Endothelial cell of umbilical vein (primary cell): ENCODE data around the gene HNRNPL. TPM values are rescaled to one million over a fixed set of nuclear protein-coding genes. Genes with fewer than 3 reads are reported as not detected.

ENCODE experiments used
- BruUV-seq: library from RNA; stranded (reverse); fragments of 400-500 nt; replicated peaks from 2 replicates; lab custom pipeline; 2021; lab: Mats Ljungman, UMichigan
- CTCF ChIA-PET: fragments of 300-600, 350-600 bp; sonication (Branson Sonifier 250); formaldehyde crosslinking; loops from one replicate; lab custom pipeline; 2021; ENCODE audit warnings: antibody characterized with exemption, inconsistent platforms; lab: Charles Lee
- POLR2A ChIA-PET: fragments of 300-600, 350-600 bp; sonication (Branson Sonifier 250); formaldehyde crosslinking; loops from one replicate; lab custom pipeline; 2021; ENCODE audit warnings: antibody characterized with exemption, inconsistent platforms; lab: Charles Lee
- DNase-seq: peaks from one replicate; pipeline ENCODE4 v3.0.0-alpha.2; 2011; ENCODE audit warnings: low read depth, low spot score
- FAIRE-seq: peaks from 2 replicates; lab custom pipeline; 2011; peaks lifted over from hg19 to GRCh38; lab: Jason Lieb, UNC
- H2AFZ ChIP-seq: 2 replicates; pipeline ENCODE4 v1.6.0; 2012; ENCODE audit warnings: low read depth, low read length, control low read depth, inconsistent platforms
- H3K27ac ChIP-seq: 2 replicates; pipeline ENCODE4 v1.5.1; 2011; ENCODE audit warnings: low read depth, mild to moderate bottlenecking, control low read depth, low read length, moderate library complexity; ENCODE audit not compliant: insufficient read depth
- H3K27me3 ChIP-seq, 2 experiments: 2 replicates each; pipeline versions ENCODE4 v1.6.0 to v1.6.1; 2011; ENCODE audit warnings: low read length in 2 of 2, mixed read lengths in 1 of 2; ENCODE audit not compliant: control insufficient read depth in 2 of 2, insufficient read depth in 2 of 2
- H3K36me3 ChIP-seq, 2 experiments: 2 replicates in 1 of 2; 3 replicates in 1 of 2; pipeline ENCODE4 v1.5.1; 2011; ENCODE audit warnings: low read length in 2 of 2, mild to moderate bottlenecking in 1 of 2, moderate library complexity in 1 of 2; ENCODE audit not compliant: control insufficient read depth in 2 of 2, insufficient read depth in 2 of 2; ENCODE audit errors: extremely low read depth in 1 of 2
- H3K4me1 ChIP-seq: 3 replicates; pipeline ENCODE4 v1.5.1; 2011; ENCODE audit warnings: mild to moderate bottlenecking, low read length; ENCODE audit not compliant: control insufficient read depth, insufficient read depth; ENCODE audit errors: extremely low read depth
- H3K4me2 ChIP-seq: 2 replicates; pipeline ENCODE4 v1.6.1; 2011; ENCODE audit warnings: low read length, control low read depth, mixed read lengths; ENCODE audit not compliant: insufficient read depth
- H3K4me3 ChIP-seq, 3 experiments: fragments of 200-600 bp in 1 of 3; sonication (generic), shearing (Covaris generic) in 1 of 3; replicated peaks in 1 of 3; 2 replicates each; pipeline ENCODE4 v1.5.1; 2011 to 2016; ENCODE audit warnings: control low read depth in 3 of 3, low read length in 3 of 3, mild to moderate bottlenecking in 2 of 3, inconsistent platforms in 1 of 3, low read depth in 1 of 3, moderate library complexity in 1 of 3; ENCODE audit not compliant: insufficient read depth in 1 of 3
- H3K79me2 ChIP-seq: 2 replicates; pipeline ENCODE4 v1.6.0; 2012; ENCODE audit warnings: low read length, inconsistent platforms; ENCODE audit not compliant: control insufficient read depth, insufficient read depth
- H3K9ac ChIP-seq: replicated peaks from 2 replicates; pipeline ENCODE3; 2011; ENCODE audit warnings: low read length, control low read depth; ENCODE audit not compliant: insufficient read depth; ENCODE audit errors: extremely low read depth
- H3K9me1 ChIP-seq: replicated peaks from 3 replicates; pipeline ENCODE4 v1.6.0; 2011; ENCODE audit warnings: mild to moderate bottlenecking, low read length; ENCODE audit not compliant: control insufficient read depth, insufficient read depth; ENCODE audit errors: extremely low read depth
- H3K9me3 ChIP-seq: replicated peaks from 2 replicates; pipeline ENCODE4 v1.5.1; 2012; ENCODE audit warnings: low read length, inconsistent platforms; ENCODE audit not compliant: control insufficient read depth, insufficient read depth
- H4K20me1 ChIP-seq: replicated peaks from 2 replicates; pipeline ENCODE3; 2011; ENCODE audit warnings: mild to moderate bottlenecking, low read length; ENCODE audit not compliant: control insufficient read depth, insufficient read depth; ENCODE audit errors: extremely low read depth
- EZH2 ChIP-seq: IDR thresholded peaks from 2 replicates; pipeline ENCODE4 v1.6.1; 2012; ENCODE audit warnings: borderline replicate concordance, low read depth, mild to moderate bottlenecking, moderate library complexity, low read length, inconsistent platforms; ENCODE audit not compliant: severe bottlenecking
- FOS ChIP-seq: IDR thresholded peaks from 2 replicates; pipeline ENCODE4 v1.6.1; 2011; ENCODE audit warnings: mild to moderate bottlenecking, low read length, moderate library complexity, borderline replicate concordance; ENCODE audit not compliant: insufficient read depth
- GATA2 ChIP-seq: IDR thresholded peaks from 2 replicates; pipeline ENCODE4 v1.7.0; 2011; ENCODE audit warnings: low read depth, mild to moderate bottlenecking, moderate library complexity, mixed read lengths, low read length; ENCODE audit not compliant: insufficient read length, insufficient read depth
- JUN ChIP-seq: IDR thresholded peaks from 2 replicates; pipeline ENCODE4 v1.6.1; 2011; ENCODE audit warnings: borderline replicate concordance, low read depth; ENCODE audit not compliant: insufficient read length, insufficient read depth
- MYC ChIP-seq: IDR thresholded peaks from one replicate; pipeline ENCODE4 v1.6.1; 2011; ENCODE audit warnings: mild to moderate bottlenecking, low read depth, low read length
- POLR2A ChIP-seq: IDR thresholded peaks from 2 replicates; pipeline ENCODE4 v1.6.1; 2012; ENCODE audit warnings: low read depth, mild to moderate bottlenecking, control low read depth, low read length
- POLR2AphosphoS5 ChIP-seq: IDR thresholded peaks from 2 replicates; pipeline ENCODE4 v1.6.1; 2012; ENCODE audit warnings: low read depth, mild to moderate bottlenecking, control low read depth, low read length, moderate library complexity; ENCODE audit not compliant: insufficient read depth
- dilution Hi-C: fragments of 300-500 bp; cut with MboI; formaldehyde crosslinking; loops from one replicate; pipeline ENCODE4 v1.15.0; 2019; ENCODE audit warnings: low sequenced_read_pairs; ENCODE audit not compliant: extremely low pct_ligation_motif_present
- intact Hi-C: fragments of 100-400 bp; cut with micrococcal nuclease; formaldehyde crosslinking; loops from one replicate; pipeline ENCODE4 v1.10.0; 2022
- polyA plus RNA-seq, 4 experiments: library from polyadenylated mRNA; depleted of rRNA in 3 of 4; stranded (reverse) in 3 of 4; unstranded in 1 of 4; fragments of >200 nt; gene quantifications; 2 replicates each; pipeline versions ENCODE4 v1.2.1 to v1.2.3, GENCODE V29; 2011 to 2012; ENCODE audit warnings: missing spikeins in 1 of 4
- total RNA-seq: library from RNA; stranded (reverse); gene quantifications from 2 replicates; pipeline ENCODE4 v1.2.3, GENCODE V29; 2021
- TF ChIP-seq, protein P1 (sequence below): IDR thresholded peaks from 2 replicates; pipeline ENCODE4 v1.6.1; 2011; ENCODE audit not compliant: insufficient read depth, insufficient read length
- TF ChIP-seq, protein P2 (sequence below), 2 donors: IDR thresholded peaks; 1 replicate in 1 of 2; 2 replicates in 1 of 2; pipeline ENCODE4 v1.5.1; 2011; ENCODE audit warnings: low read length in 2 of 2, mild to moderate bottlenecking in 2 of 2, moderate library complexity in 2 of 2, control low read depth in 1 of 2, inconsistent platforms in 1 of 2, low read depth in 1 of 2; ENCODE audit not compliant: insufficient read depth in 1 of 2; ENCODE audit errors: extremely low read depth in 1 of 2

HNRNPL gene
- total and polyA plus RNA-seq, 2 donors (not counting 3 experiments of a cell fraction or from before 2014, with no cell fraction given), result 305 to 451 TPM

DNA sequence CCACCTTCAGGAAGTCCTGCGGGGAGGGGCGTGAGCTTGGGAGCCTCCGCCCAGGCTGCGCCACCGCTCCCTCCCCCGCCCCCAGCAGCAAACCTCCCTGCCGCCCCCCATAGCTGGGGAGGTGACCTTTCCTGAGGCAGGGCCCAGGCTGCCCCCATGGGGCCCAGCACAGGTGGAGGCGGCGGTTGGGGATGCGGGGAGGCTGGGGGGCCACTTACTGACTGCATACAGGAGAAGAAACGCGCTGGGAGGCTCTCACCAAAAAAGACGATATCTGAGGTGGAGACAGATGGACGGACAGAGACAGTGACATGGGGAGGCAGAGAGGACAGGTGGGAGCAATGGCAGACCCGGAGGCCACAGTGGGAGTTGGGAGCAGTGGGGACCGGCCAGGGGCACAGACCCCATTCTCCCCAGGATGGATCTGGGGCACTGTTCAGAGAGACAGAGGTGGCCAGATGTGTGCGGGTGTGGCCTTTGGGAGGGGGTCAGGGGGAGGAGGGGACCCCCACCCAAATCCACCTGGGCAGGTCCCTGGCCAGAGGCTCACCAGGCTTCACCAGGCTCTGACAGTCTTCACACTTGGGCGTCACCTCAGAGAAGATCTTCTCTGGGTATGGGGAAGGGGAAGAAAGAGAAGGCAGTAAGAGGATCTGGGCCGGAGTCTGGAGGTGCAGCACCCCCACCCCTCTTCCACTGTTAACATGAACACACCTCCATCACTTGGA, 31.3 kb upstream of the HNRNPL start:
- intact Hi-C loops (no loop called here), dilution Hi-C loops (no loop called here)
- ChIA-PET CTCF (no interaction called here), POLR2A (no interaction called here)
- H4K20me1 ChIP-seq, result no peaks in the 10 kb centered on the region
- no peaks in the 10 kb centered on the region for H3K9me1 ChIP-seq
- BruUV-seq, result no TSS peak
- no peak overlapping the region for H3K27ac ChIP-seq
- H3K9me3 ChIP-seq, result no peaks in the 10 kb centered on the region
- H3K4me3 ChIP-seq, result no peak overlapping the region
- H3K36me3 ChIP-seq, result peaks cover 0 to 9% of the 10 kb centered on the region in 2 experiments
- H2AFZ ChIP-seq, result no peak overlapping the region
- no peak for FAIRE-seq
- peaks cover 13% of the 10 kb centered on the region for H3K4me1 ChIP-seq
- DNase-seq, result no peak
- no peak overlapping the region for H3K9ac ChIP-seq
- H3K79me2 ChIP-seq, result no peaks in the 10 kb centered on the region
- TF ChIP-seq GATA2 (no peak), MYC (no peak), FOS (no peak), POLR2AphosphoS5 (no peak), POLR2A (no peak), EZH2 (no peak), JUN (no peak)
- TF ChIP-seq, protein P1, sequence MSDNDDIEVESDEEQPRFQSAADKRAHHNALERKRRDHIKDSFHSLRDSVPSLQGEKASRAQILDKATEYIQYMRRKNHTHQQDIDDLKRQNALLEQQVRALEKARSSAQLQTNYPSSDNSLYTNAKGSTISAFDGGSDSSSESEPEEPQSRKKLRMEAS, result no peak
- TF ChIP-seq, protein P2, sequence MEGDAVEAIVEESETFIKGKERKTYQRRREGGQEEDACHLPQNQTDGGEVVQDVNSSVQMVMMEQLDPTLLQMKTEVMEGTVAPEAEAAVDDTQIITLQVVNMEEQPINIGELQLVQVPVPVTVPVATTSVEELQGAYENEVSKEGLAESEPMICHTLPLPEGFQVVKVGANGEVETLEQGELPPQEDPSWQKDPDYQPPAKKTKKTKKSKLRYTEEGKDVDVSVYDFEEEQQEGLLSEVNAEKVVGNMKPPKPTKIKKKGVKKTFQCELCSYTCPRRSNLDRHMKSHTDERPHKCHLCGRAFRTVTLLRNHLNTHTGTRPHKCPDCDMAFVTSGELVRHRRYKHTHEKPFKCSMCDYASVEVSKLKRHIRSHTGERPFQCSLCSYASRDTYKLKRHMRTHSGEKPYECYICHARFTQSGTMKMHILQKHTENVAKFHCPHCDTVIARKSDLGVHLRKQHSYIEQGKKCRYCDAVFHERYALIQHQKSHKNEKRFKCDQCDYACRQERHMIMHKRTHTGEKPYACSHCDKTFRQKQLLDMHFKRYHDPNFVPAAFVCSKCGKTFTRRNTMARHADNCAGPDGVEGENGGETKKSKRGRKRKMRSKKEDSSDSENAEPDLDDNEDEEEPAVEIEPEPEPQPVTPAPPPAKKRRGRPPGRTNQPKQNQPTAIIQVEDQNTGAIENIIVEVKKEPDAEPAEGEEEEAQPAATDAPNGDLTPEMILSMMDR (IDR thresholded peaks at IDR 0.05; ENCODE audit: extremely low read depth in 1 of 2, insufficient read depth in 1 of 2, low read depth in 1 of 2, low read length in 2 of 2), result no peak
- H3K27me3 ChIP-seq, result no peaks in the 10 kb centered on the region
- no peak overlapping the region for H3K4me2 ChIP-seq
